ENCODE data around the gene RPP30. TPM values are rescaled to one million over a fixed set of nuclear protein-coding genes. Genes with fewer than 3 reads are reported as not detected.

RPP30 gene
- total RNA-seq, 2 experiments from 2014 or later: 55.8 to 56.8 TPM

DNA sequence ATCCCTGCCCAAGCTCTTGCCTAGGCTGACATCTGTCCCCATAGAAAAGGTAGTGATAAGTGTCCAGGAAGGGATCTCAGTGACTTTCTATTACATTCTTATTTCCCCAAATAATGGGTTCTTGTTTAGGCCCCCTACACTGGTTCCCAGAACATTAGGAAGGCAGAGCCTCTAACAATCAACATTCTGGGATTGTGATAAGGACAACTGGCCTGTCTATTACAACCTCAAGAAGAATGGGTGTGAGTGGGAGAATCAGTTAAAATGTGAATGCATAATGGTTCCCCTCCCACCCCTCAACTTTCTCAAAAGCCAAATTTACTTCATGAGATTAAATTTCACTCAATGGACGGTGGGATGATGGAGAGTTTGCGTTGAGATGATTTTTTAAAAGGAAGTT lies 55.5 kb downstream of the RPP30 start:
- Mint-ChIP-seq H3K4me3 (no peak overlapping the region), H3K9me3 (no peaks in the 10 kb centered on the region), H3K36me3 (ENCODE audit: low read depth) (no peaks in the 10 kb centered on the region), H3K4me1 (ENCODE audit: low read depth) (no peaks in the 10 kb centered on the region), H3K27me3 (peaks cover 14% of the 10 kb centered on the region), H3K27ac (no peak overlapping the region)
- intact Hi-C loops (cut with micrococcal nuclease): no loop called here
- POLR2A ChIA-PET: no interaction called here
- DNase-seq (no peak), ATAC-seq (no peak)
- no peak for TF ChIP-seq CTCF (IDR thresholded peaks at IDR 0.05)
- CTCF ChIA-PET: interaction anchor here (0.9 to 1.7 kb wide), 2 partner anchors 10 to 15 kb away, joined by 3 to 4 read pairs; no protein-coding TSS in a partner anchor

DNA sequence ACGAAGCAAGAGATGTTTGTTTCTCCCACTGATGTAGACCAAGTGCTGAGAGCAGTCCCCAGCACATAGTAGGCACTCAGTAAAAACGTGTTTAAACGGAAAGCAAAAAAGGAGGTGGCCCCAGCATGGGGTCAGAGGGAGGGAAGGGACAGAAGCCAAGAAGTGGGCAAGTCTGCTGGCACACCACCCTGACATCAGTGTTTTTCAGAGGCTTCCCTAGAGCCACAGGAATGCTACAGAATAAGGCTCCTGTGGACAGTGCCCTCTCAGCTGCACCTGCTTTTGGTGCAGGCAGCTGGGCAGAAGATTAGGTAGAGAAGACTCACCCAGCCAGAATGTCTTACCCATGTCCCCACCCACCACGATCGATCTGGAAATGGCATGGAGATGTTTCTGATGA lies 57.4 kb downstream of the RPP30 start:
- DNase-seq: no peak
- Mint-ChIP-seq H3K36me3 (ENCODE audit: low read depth) (no peaks in the 10 kb centered on the region), H3K4me3 (no peak overlapping the region), H3K9me3 (no peaks in the 10 kb centered on the region), H3K27ac (no peak overlapping the region), H3K4me1 (ENCODE audit: low read depth) (no peaks in the 10 kb centered on the region), H3K27me3 (peaks cover 14% of the 10 kb centered on the region)
- POLR2A ChIA-PET: interaction anchor here (0.6 kb wide), 1 partner anchor 309 kb away, joined by 3 read pairs; no protein-coding TSS in a partner anchor
- CTCF ChIA-PET: no interaction called here
- no peak for ATAC-seq
- no peak for TF ChIP-seq CTCF (IDR thresholded peaks at IDR 0.05)
- intact Hi-C loops (cut with micrococcal nuclease): no loop called here

GRCh38 chr10:90930070-90930837 lies 58.5 kb downstream of the RPP30 start:
- CTCF ChIA-PET: no interaction called here
- no peak for TF ChIP-seq CTCF (IDR thresholded peaks at IDR 0.05)
- no peaks in the 10 kb centered on the region for H3K4me1 Mint-ChIP-seq (ENCODE audit: low read depth)
- H3K4me3 Mint-ChIP-seq: no peak overlapping the region
- H3K27ac Mint-ChIP-seq: no peak overlapping the region
- no peaks in the 10 kb centered on the region for H3K36me3 Mint-ChIP-seq (ENCODE audit: low read depth)
- intact Hi-C loops (cut with micrococcal nuclease): no loop called here
- no peaks in the 10 kb centered on the region for H3K9me3 Mint-ChIP-seq
- peaks cover 14% of the 10 kb centered on the region for H3K27me3 Mint-ChIP-seq
- DNase-seq: no peak
- POLR2A ChIA-PET: interaction anchor here (0.6 kb wide), 1 partner anchor 308 kb away, joined by 3 read pairs; no protein-coding TSS in a partner anchor
- ATAC-seq: no peak

GRCh38 chr10:90930971-90931871 lies 59.4 kb downstream of the RPP30 start:
- intact Hi-C loops (cut with micrococcal nuclease): no loop called here
- DNase-seq (no peak), ATAC-seq (no peak)
- Mint-ChIP-seq H3K4me3 (no peak overlapping the region), H3K27me3 (peaks cover 14% of the 10 kb centered on the region), H3K36me3 (ENCODE audit: low read depth) (no peaks in the 10 kb centered on the region), H3K4me1 (ENCODE audit: low read depth) (no peaks in the 10 kb centered on the region), H3K27ac (no peak overlapping the region), H3K9me3 (no peaks in the 10 kb centered on the region)
- TF ChIP-seq CTCF (IDR thresholded peaks at IDR 0.05): no peak
- POLR2A ChIA-PET: no interaction called here
- CTCF ChIA-PET: no interaction called here

All from activated CD8-positive, alpha-beta T cell treated with anti-CD3 and anti-CD28 coated beads for 36 hours (primary cell).